HG02870 (cell line): ENCODE data around the gene UBR7.
"Not testable (repeated sequence)": the region's sequence is repeated elsewhere in the genome, so short reads cannot be mapped to it uniquely, and the experiment has no call there.

Experiments used
- ATAC-seq: cut with Tn5 transposase; IDR thresholded peaks from one replicate; pipeline ENCODE4 v1.9.1; 2021; ENCODE audit warnings: mild to moderate bottlenecking, moderate library complexity; ENCODE audit not compliant: unreplicated experiment

Gene UBR7

GRCh38 chr14:93206793-93207467 is at the start of gene UBR7, which contains the start of gene GON7:
Gene UBR7 (plus strand): TSS chr14:93207256. CDS start chr14:93207292, 36 bp downstream.
Gene GON7 (minus strand): TSS chr14:93207065. CDS start chr14:93207037, 28 bp downstream.
- peak; percentile 79 for ATAC-seq

- ATAC-seq = not testable (repeated sequence)
Measured at GRCh38 chr14:93158349-93158748, 48.7 kb upstream of the UBR7 start.

GRCh38 chr14:93159625-93160352 is 47.3 kb upstream of the UBR7 start:
- ATAC-seq = not testable (repeated sequence)

- no peak for ATAC-seq
Measured at GRCh38 chr14:93160353-93160801, 46.7 kb upstream of the UBR7 start.

GRCh38 chr14:93161411-93161940 is 45.6 kb upstream of the UBR7 start:
- no peak for ATAC-seq

- ATAC-seq = no peak
Measured at GRCh38 chr14:93163564-93163963, 43.5 kb upstream of the UBR7 start.

GRCh38 chr14:93165271-93166265 is 41.5 kb upstream of the UBR7 start:
- ATAC-seq = not testable (repeated sequence)

GRCh38 chr14:93168610-93169009 is 38.4 kb upstream of the UBR7 start:
- ATAC-seq = not testable (repeated sequence)

- not testable (repeated sequence) for ATAC-seq
Measured at GRCh38 chr14:93169619-93170018, 37.4 kb upstream of the UBR7 start.

GRCh38 chr14:93170141-93170540 is 36.9 kb upstream of the UBR7 start:
- ATAC-seq = not testable (repeated sequence)

- ATAC-seq = no peak
Measured at GRCh38 chr14:93171376-93171775, 35.7 kb upstream of the UBR7 start.

- no peak for ATAC-seq
Measured at GRCh38 chr14:93173943-93174395, 33.1 kb upstream of the UBR7 start.

GRCh38 chr14:93174731-93175130 is 32.3 kb upstream of the UBR7 start:
- ATAC-seq = not testable (repeated sequence)

GRCh38 chr14:93175492-93175891 is 31.6 kb upstream of the UBR7 start:
- no peak for ATAC-seq

GRCh38 chr14:93183596-93184317 is 23.3 kb upstream of the UBR7 start:
- no peak for ATAC-seq

GRCh38 chr14:93184391-93185348 is 22.4 kb upstream of the UBR7 start, which contains the start of the genes LYSET and MOAP1:
Gene LYSET (plus strand): TSS chr14:93185317. CDS start chr14:93185406, 89 bp downstream.
Gene MOAP1 (minus strand): TSS chr14:93184897. CDS start chr14:93184242, 655 bp downstream.
- ATAC-seq = peak; percentile 80

- ATAC-seq = peak; percentile 1
Measured at GRCh38 chr14:93185349-93185720, 21.7 kb upstream of the UBR7 start.

GRCh38 chr14:93186466-93186865 is 20.6 kb upstream of the UBR7 start:
- ATAC-seq = no peak
